ENCODE results near the gene OR10P1. TPM values are rescaled to one million over a fixed set of nuclear protein-coding genes. Genes with fewer than 3 reads are reported as not detected.

The OR10P1 gene
- total RNA-seq, 1 experiment from 2014 or later: not detected

DNA sequence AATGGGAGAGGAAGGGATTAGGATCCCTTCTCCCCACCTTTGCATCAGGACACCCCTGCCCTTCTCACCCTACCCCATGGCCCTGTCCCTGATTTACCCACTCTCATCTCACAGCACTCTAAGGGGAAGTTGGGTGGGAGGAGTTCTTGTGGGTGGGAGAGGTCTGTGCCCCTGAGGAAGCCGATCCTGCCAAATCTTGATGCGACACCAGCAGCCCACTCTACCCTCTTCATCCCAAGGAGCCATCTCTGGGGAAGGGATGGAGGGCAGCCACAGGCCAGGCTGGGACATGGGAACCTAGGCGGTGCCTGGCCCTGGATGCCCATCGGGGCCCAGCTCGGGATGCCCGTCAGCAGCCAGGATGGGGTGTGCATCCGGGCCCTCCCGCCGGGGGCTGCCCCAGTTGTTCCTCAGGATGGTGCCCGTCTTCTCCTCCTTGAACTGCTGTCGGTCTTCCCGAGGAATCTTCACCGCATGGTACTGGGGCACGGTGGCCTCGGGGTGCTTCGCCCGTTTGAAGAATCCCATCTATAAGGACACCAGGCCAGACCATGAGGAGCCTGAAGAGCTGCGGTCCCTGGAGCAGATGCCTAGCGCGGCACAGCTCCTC, 48.2 kb downstream of the OR10P1 start:
- DNase-seq (ENCODE audit: low spot score): no peak

DNA sequence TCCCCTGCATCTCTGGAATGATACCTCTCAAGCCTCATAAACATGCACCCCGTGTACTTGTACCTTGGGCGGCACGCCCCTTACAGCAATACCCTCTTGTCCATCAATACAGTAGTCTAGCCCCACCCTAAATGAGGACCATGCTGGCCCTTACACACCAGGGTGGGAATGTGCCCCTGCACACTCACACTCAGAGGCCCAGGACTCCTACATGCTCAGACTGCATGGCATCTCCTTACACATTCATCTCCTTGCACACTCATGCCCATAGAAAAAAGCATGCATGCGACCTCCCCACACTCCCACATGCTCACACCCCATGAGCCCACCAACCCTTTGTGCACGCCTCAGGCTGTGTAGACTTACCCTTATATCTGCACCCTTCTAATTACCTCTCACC, 49.0 kb downstream of the OR10P1 start:
- DNase-seq (ENCODE audit: low spot score): no peak

DNA sequence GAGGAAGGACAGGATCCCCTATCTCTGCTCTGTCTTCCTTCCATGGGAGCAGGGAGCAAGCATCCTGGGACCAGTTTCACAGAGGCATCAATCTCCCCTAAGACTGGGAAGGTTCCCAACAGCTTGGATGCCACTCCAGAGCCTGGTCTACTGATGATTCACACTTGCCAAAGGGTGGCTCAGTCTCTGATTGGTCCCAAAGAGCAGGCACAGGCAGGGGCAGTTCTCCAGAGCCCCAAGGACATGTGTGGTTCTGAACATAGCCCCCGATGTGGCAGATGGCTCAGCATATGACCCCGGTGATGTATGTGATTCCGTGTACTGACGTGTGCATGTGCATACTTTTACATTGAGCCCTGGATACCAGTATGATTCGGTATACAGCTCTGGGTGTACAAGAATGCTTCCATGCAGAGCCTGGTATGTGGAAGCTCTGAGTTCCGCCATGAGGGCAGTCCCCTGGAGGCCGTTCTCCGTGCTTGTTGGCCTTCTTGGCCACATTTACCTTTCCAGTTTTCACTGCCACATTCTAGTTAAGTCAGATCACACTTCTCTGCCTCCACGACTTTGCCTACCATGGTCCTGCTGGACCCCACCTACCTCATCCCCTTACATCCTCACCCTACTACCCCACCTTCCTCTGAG, 49.8 kb downstream of the OR10P1 start:
- no peak for DNase-seq (ENCODE audit: low spot score)

Small RNA genes within 50 kb of the gene (small RNA-seq; reads per million reads assigned to genes)
- not detected for gene AC009779.5

Other genes starting within 250 kb of the OR10P1 start
- gene OR6C65, start 236.4 kb upstream of the OR10P1 start, total RNA-seq (2014; rRNA removed; shearing (Covaris generic)): not detected in 2 replicates
- not detected in 2 replicates for gene OR6C76, start 210.6 kb upstream of the OR10P1 start, total RNA-seq (2014; rRNA removed; shearing (Covaris generic))
- not detected in 2 replicates for gene OR6C2, start 192.8 kb upstream of the OR10P1 start, total RNA-seq (2014; rRNA removed; shearing (Covaris generic))
- gene OR6C70, start 166.8 kb upstream of the OR10P1 start, total RNA-seq (2014; rRNA removed; shearing (Covaris generic)): not detected in 2 replicates
- not detected in 2 replicates for gene OR6C68, start 144.5 kb upstream of the OR10P1 start, total RNA-seq (2014; rRNA removed; shearing (Covaris generic))
- not detected in 2 replicates for gene OR6C4, start 87.3 kb upstream of the OR10P1 start, total RNA-seq (2014; rRNA removed; shearing (Covaris generic))
- gene OR2AP1, start 64.4 kb upstream of the OR10P1 start, total RNA-seq (2014; rRNA removed; shearing (Covaris generic)): not detected in 2 replicates
- 4.6 and 4.7 TPM in 2 replicates for gene ITGA7, start 71.0 kb downstream of the OR10P1 start, total RNA-seq (2014; rRNA removed; shearing (Covaris generic))
- gene BLOC1S1, start 79.2 kb downstream of the OR10P1 start, total RNA-seq (2014; rRNA removed; shearing (Covaris generic)): 165 and 169 TPM in 2 replicates
- gene RDH5, start 83.5 kb downstream of the OR10P1 start, total RNA-seq (2014; rRNA removed; shearing (Covaris generic)): 5.3 and 5.7 TPM in 2 replicates
- 867 and 895 TPM in 2 replicates for gene CD63, start 92.1 kb downstream of the OR10P1 start, total RNA-seq (2014; rRNA removed; shearing (Covaris generic))
- gene GDF11, start 106.2 kb downstream of the OR10P1 start, total RNA-seq (2014; rRNA removed; shearing (Covaris generic)): 2.0 and 3.8 TPM in 2 replicates
- 39.3 and 47.7 TPM in 2 replicates for gene SARNP, start 180.8 kb downstream of the OR10P1 start, total RNA-seq (2014; rRNA removed; shearing (Covaris generic))
- 35.1 and 46.6 TPM in 2 replicates for gene ORMDL2, start 181.1 kb downstream of the OR10P1 start, total RNA-seq (2014; rRNA removed; shearing (Covaris generic))
- 30.3 and 35.7 TPM in 2 replicates for gene DNAJC14, start 192.7 kb downstream of the OR10P1 start, total RNA-seq (2014; rRNA removed; shearing (Covaris generic))
- gene MMP19, start 206.0 kb downstream of the OR10P1 start, total RNA-seq (2014; rRNA removed; shearing (Covaris generic)): not detected in 2 replicates